HG03095 (cell line): ENCODE data around the gene GRM8.

ENCODE experiments used
- ATAC-seq: cut with Tn5 transposase; IDR thresholded peaks from one replicate; pipeline ENCODE4 v1.9.1; 2021; ENCODE audit warnings: moderate library complexity; ENCODE audit not compliant: unreplicated experiment

GRM8 gene

GRCh38 chr7:126450269-126450671 is 802.5 kb downstream of the GRM8 start:
- peak; percentile 89 for ATAC-seq

GRCh38 chr7:126449611-126450268 is 803.0 kb downstream of the GRM8 start:
- ATAC-seq = peak; percentile 6

- no peak for ATAC-seq
Measured at GRCh38 chr7:126447984-126448383, 804.8 kb downstream of the GRM8 start.

GRCh38 chr7:126445991-126446390 is 806.8 kb downstream of the GRM8 start:
- ATAC-seq = no peak

- no peak for ATAC-seq
Measured at GRCh38 chr7:126443951-126444350, 808.8 kb downstream of the GRM8 start.

GRCh38 chr7:126442908-126443307 is 809.8 kb downstream of the GRM8 start:
- no peak for ATAC-seq

- ATAC-seq = no peak
Measured at GRCh38 chr7:126441745-126442144, 811.0 kb downstream of the GRM8 start.

- no peak for ATAC-seq
Measured at GRCh38 chr7:126440542-126440941, 812.2 kb downstream of the GRM8 start.

GRCh38 chr7:126436213-126436868 is 816.4 kb downstream of the GRM8 start:
- ATAC-seq = no peak

GRCh38 chr7:126426652-126427051 is 826.1 kb downstream of the GRM8 start:
- ATAC-seq = no peak

- ATAC-seq = no peak
Measured at GRCh38 chr7:126424985-126425384, 827.8 kb downstream of the GRM8 start.

GRCh38 chr7:126419047-126419446 is 833.7 kb downstream of the GRM8 start:
- no peak for ATAC-seq

- ATAC-seq = peak; percentile 45
Measured at GRCh38 chr7:126411821-126412383, 840.8 kb downstream of the GRM8 start.

- ATAC-seq = peak; percentile 70
Measured at GRCh38 chr7:126411032-126411820, 841.5 kb downstream of the GRM8 start.

GRCh38 chr7:126403040-126403439 is 849.7 kb downstream of the GRM8 start:
- no peak for ATAC-seq

GRCh38 chr7:126401918-126402317 is 850.8 kb downstream of the GRM8 start:
- ATAC-seq = no peak

GRCh38 chr7:126398851-126399529 is 853.8 kb downstream of the GRM8 start:
- ATAC-seq = no peak

- ATAC-seq = no peak
Measured at GRCh38 chr7:126398285-126398684, 854.5 kb downstream of the GRM8 start.

GRCh38 chr7:126394406-126394805 is 858.3 kb downstream of the GRM8 start:
- ATAC-seq = no peak
